ENCODE data around the gene ASTN1.

DNA sequence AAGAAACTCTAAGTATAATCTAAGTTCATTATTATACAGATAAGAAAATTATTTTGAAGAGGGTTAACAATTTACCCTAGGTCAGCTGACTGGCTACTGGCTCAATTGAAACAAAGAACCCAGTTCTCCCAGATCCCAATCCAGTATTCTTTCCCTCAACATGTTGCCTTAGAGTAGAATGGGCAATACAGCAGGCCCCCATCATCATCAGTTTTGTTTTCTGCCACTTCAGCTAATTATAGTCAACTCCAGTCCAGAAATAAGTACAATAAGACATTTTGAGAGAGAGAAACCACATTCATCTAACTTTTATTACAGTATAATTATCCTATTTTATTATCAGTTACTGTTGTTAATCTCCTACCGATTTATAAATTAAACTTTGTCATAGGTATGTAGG is 241.2 kb downstream of the ASTN1 start:
- TF ChIP-seq POLR2A (IDR thresholded peaks at IDR 0.05): no peak
- TF ChIP-seq, protein P1, sequence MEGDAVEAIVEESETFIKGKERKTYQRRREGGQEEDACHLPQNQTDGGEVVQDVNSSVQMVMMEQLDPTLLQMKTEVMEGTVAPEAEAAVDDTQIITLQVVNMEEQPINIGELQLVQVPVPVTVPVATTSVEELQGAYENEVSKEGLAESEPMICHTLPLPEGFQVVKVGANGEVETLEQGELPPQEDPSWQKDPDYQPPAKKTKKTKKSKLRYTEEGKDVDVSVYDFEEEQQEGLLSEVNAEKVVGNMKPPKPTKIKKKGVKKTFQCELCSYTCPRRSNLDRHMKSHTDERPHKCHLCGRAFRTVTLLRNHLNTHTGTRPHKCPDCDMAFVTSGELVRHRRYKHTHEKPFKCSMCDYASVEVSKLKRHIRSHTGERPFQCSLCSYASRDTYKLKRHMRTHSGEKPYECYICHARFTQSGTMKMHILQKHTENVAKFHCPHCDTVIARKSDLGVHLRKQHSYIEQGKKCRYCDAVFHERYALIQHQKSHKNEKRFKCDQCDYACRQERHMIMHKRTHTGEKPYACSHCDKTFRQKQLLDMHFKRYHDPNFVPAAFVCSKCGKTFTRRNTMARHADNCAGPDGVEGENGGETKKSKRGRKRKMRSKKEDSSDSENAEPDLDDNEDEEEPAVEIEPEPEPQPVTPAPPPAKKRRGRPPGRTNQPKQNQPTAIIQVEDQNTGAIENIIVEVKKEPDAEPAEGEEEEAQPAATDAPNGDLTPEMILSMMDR (IDR thresholded peaks at IDR 0.05): no peak
